ENCODE measurements around the gene DSG1. TPM values are rescaled to one million over a fixed set of nuclear protein-coding genes. Genes with fewer than 3 reads are reported as not detected.

The DSG1 gene
- total RNA-seq, 6 donors from 2014 or later: not detected

- WGBS, 2 donors: 56 to 68% methylated on average over 2 of the region's 2 CpGs
- Histone ChIP-seq H3K4me1 (no peaks in the 10 kb centered on the region), H3K27ac (no peak overlapping the region), H3K4me3 (no peak overlapping the region), H3K27me3 (no peaks in the 10 kb centered on the region), H3K36me3 (no peaks in the 10 kb centered on the region), H3K9me3 (no peaks in the 10 kb centered on the region)
- no peak for TF ChIP-seq POLR2A (IDR thresholded peaks at IDR 0.05)
- TF ChIP-seq POLR2AphosphoS5 (IDR thresholded peaks at IDR 0.05): no peak
- no peak for TF ChIP-seq CTCF (IDR thresholded peaks at IDR 0.05)
- no peak for TF ChIP-seq EP300 (IDR thresholded peaks at IDR 0.05)
- DNase-seq (no peak), ATAC-seq (ENCODE audit: low FRiP score in 2 of 2) (no peak)
These were observed 85.4 kb downstream of the DSG1 start for GRCh38 chr18:31403409-31403808.

Small RNA genes lying within 50 kb of the gene (small RNA-seq; reads per million reads assigned to genes)
- gene RF00019 (0 reads per million in 4 donors), gene RNU6-167P (0 reads per million in 4 donors)

Other genes starting within 250 kb of the DSG1 start
- 10 to 100 TPM in 4 of 6 donors, 1 to 10 TPM in 2; 2.1 to 19.5 (median 13.2) TPM for gene DSC2, start 215.7 kb upstream of the DSG1 start, total RNA-seq
- gene DSC1, start 155.3 kb upstream of the DSG1 start, total RNA-seq: not detected
- gene DSG4, start 58.6 kb downstream of the DSG1 start, total RNA-seq: not detected
- not detected for gene DSG3, start 129.6 kb downstream of the DSG1 start, total RNA-seq
- 10 to 100 TPM in 4 of 6 donors, 1 to 10 TPM in 2; 5.2 to 55.4 (median 26.8) TPM for gene DSG2, start 180.0 kb downstream of the DSG1 start, total RNA-seq

All from upper lobe of left lung (tissue), 6 donors.